ENCODE measurements around the gene TAF10.

TAF10 gene

DNA sequence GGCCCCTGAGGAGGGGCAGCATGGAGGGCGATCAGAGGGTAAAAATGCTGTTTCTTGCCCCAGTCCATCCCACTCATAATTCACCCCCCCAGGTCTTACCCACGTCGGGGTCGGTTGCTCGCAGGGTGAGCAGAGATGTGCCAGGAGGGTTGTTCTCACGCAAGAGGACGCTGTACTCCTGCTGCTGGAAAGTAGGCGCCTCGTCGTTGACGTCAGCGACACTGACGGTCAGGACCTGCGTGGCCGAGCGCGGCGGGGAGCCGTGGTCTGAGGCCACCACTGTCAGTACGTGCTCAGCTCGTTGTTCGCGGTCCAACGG, 17.5 kb upstream of the TAF10 start:
- Histone ChIP-seq H3K9me3 (no peaks in the 10 kb centered on the region), H3K36me3 (no peaks in the 10 kb centered on the region), H3K27me3 (no peaks in the 10 kb centered on the region), H3K4me3 (ENCODE audit: low read depth, low read length) (no peak overlapping the region), H3K4me1 (no peaks in the 10 kb centered on the region)
- TF ChIP-seq, protein P1, sequence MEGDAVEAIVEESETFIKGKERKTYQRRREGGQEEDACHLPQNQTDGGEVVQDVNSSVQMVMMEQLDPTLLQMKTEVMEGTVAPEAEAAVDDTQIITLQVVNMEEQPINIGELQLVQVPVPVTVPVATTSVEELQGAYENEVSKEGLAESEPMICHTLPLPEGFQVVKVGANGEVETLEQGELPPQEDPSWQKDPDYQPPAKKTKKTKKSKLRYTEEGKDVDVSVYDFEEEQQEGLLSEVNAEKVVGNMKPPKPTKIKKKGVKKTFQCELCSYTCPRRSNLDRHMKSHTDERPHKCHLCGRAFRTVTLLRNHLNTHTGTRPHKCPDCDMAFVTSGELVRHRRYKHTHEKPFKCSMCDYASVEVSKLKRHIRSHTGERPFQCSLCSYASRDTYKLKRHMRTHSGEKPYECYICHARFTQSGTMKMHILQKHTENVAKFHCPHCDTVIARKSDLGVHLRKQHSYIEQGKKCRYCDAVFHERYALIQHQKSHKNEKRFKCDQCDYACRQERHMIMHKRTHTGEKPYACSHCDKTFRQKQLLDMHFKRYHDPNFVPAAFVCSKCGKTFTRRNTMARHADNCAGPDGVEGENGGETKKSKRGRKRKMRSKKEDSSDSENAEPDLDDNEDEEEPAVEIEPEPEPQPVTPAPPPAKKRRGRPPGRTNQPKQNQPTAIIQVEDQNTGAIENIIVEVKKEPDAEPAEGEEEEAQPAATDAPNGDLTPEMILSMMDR (IDR thresholded peaks at IDR 0.05; ENCODE audit: low read depth, low read length), result no peak
- no peak for DNase-seq

DNA sequence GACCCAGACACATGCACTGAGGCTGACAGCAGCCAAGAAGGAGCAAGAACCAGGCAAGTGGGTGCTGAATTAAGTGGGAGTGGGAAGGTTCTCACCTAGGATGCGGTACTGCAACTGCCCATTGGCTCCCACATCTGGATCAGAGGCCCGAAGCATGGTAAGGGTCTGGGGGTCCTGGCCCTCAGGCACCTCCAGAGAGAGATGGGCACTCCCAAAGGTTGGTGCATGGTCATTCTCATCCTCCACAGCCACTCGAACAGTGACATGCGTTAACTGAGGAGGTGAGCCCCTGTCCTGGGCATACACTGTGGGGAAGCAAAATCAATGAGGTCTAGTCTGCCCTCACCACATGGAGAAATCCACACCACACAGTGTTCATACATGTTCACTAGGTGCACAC, 16.5 kb upstream of the TAF10 start:
- Histone ChIP-seq H3K27me3 (no peaks in the 10 kb centered on the region), H3K4me1 (no peaks in the 10 kb centered on the region), H3K36me3 (no peaks in the 10 kb centered on the region), H3K4me3 (ENCODE audit: low read depth, low read length) (no peak overlapping the region), H3K9me3 (no peaks in the 10 kb centered on the region)
- DNase-seq, result no peak
- TF ChIP-seq, protein P1 (IDR thresholded peaks at IDR 0.05; ENCODE audit: low read depth, low read length), result no peak

DNA sequence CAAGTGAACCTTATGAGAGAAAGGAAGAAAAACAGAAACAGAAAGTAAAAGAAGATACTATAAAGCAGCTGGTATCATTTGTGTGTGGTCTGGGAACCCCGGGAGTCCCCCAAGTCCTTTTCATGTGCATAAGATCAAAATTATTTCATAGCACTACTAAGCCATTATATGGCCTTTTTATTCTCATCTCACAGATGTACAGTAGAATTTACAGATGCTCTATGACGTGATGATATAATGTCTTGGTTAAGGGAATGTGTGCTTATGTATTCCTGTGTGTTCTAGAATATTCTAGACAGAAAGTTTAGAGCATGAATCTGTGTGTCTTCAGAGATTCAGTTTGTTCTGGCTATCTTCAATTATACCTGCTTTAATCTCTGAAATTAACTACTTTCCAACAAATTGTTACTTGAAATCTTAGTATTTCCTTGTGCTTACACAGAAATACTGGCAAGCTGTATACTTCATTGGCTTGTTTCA, 15.8 kb upstream of the TAF10 start:
- Histone ChIP-seq H3K9me3 (no peaks in the 10 kb centered on the region), H3K36me3 (no peaks in the 10 kb centered on the region), H3K4me3 (ENCODE audit: low read depth, low read length) (no peak overlapping the region), H3K4me1 (no peaks in the 10 kb centered on the region), H3K27me3 (no peaks in the 10 kb centered on the region)
- TF ChIP-seq, protein P1 (IDR thresholded peaks at IDR 0.05; ENCODE audit: low read depth, low read length), result no peak
- no peak for DNase-seq

DNA sequence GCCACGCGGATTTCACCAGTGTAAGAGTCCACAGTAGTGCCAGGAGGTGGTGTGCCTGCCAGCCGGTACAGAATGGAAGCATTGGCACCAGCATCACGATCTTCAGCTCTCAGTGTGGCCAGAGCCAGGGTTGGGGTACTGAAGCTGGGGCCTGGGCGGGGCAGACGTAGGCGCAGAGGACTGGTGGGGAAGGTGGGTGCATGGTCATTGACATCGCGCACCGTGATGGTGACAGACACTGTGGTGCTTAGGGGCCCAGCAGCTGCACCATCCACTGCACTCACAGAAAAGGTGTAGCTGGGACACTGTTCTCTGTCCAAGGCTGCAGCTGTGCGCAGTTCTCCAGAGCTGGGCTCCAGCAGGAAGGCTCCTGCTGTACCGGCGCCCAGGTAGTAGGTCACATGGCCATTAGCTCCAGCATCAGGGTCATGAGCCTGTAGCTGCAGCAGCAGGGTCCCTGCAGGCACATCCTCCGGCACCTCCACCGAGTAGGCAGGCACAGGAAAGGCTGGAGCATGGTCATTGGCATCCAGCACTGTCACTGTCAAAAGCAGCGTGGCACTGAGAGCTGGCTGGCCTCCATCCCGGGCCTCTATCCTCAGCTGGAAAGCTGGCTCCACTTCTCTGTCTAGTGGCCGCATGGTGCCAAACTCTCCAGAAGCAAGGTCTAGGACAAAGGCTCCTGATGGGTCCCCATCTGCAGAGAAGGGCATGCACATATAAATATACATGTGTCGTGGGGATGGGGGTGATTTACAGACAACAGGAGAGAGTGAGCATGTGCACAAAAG, 15.2 kb upstream of the TAF10 start:
- DNase-seq, result no peak
- no peak overlapping the region for H3K4me3 ChIP-seq (ENCODE audit: low read depth, low read length)
- TF ChIP-seq, protein P1 (IDR thresholded peaks at IDR 0.05; ENCODE audit: low read depth, low read length), result no peak
- H3K4me1 ChIP-seq, result no peaks in the 10 kb centered on the region
- no peaks in the 10 kb centered on the region for H3K36me3 ChIP-seq
- H3K9me3 ChIP-seq, result no peaks in the 10 kb centered on the region
- H3K27me3 ChIP-seq, result no peaks in the 10 kb centered on the region

DNA sequence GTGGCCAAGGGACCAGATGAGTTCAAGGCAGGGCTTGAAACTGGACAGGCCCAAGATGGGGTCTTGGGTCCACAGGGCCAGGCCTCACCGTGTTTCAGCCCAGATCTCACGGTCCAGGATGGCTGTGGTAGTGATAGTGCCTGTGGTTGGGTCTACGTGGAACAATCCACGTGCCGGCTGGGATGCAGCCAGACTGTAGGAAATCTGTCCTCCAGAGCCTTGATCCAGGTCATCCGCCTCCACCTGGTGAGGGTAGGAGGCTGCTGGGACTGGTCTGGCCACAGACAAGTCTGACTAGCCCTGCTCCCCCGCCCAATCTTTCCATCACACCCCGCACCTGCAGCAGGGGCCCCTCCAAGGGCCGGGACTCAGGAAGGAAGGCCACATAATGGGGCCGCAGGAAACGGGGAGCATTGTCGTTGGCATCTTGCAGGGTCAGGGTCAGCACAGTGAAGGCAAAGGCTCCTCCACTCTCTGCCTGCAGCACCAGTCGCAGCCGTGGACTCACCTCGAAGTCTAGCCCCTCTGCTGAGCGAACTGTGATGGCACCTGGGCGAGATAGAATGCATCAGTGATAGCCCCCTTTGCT, 13.9 kb upstream of the TAF10 start:
- no peak for DNase-seq
- Histone ChIP-seq H3K9me3 (no peaks in the 10 kb centered on the region), H3K4me3 (ENCODE audit: low read depth, low read length) (no peak overlapping the region), H3K27me3 (no peaks in the 10 kb centered on the region), H3K36me3 (no peaks in the 10 kb centered on the region), H3K4me1 (no peaks in the 10 kb centered on the region)
- TF ChIP-seq, protein P1 (IDR thresholded peaks at IDR 0.05; ENCODE audit: low read depth, low read length), result no peak

DNA sequence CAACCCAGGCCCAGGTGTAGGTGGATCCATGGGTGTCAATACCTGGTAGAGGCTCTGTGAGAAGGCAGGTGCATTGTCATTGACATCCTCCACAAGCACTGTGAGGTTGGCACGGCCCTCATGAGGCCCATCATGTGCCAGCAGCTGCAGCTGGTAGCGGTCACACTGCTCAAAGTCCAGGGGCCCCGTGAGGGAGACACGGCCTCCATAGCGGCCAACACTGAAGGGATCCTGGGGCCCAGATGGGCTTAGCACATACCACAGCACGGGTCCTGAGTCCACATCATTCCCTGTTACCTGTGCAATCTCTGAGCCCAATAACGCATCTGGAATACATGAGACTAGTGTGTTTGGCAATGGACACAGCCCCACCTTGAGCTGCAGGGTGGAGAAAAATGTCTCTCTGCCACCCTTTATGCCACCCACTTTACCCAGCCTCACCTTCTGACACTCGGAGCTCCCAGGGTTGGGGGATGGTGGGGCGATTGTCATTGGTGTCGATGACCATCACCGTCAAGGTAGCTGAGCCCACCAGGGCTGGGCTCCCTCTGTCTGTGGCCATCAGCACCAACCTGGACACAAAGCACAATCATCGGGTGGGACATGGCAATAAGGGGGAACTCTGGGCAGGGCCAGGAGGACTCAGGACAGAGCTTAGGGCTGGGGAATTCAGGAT, 13.3 kb upstream of the TAF10 start:
- no peaks in the 10 kb centered on the region for H3K4me1 ChIP-seq
- no peaks in the 10 kb centered on the region for H3K27me3 ChIP-seq
- DNase-seq, result no peak
- no peaks in the 10 kb centered on the region for H3K9me3 ChIP-seq
- TF ChIP-seq, protein P1 (IDR thresholded peaks at IDR 0.05; ENCODE audit: low read depth, low read length), result no peak
- no peaks in the 10 kb centered on the region for H3K36me3 ChIP-seq
- H3K4me3 ChIP-seq (ENCODE audit: low read depth, low read length), result no peak overlapping the region

Measured in BE2C (cell line).